Lung (tissue), 12 donors: ENCODE data around the gene CDC42BPG. TPM values are rescaled to one million over a fixed set of nuclear protein-coding genes. Genes with fewer than 3 reads are reported as not detected.

ENCODE experiments used
- ATAC-seq: fragments of 200-7000 bp; cut with Tn5 transposase; one replicate; pipeline ENCODE4 v1.9.1; 2020; ENCODE audit warnings: moderate number of reproducible peaks; ENCODE audit not compliant: insufficient read depth, low FRiP score
- DNase-seq, 3 donors: peaks; one replicate each; pipeline ENCODE4 v3.0.0-alpha.2; 2013 to 2017
- H3K27ac ChIP-seq, 2 donors: one replicate each; pipeline ENCODE4 v1.5.1; 2013; ENCODE audit warnings: mild to moderate bottlenecking in 2 of 2, moderate library complexity in 2 of 2, control low read depth in 1 of 2, inconsistent platforms in 1 of 2, low read depth in 1 of 2, low read length in 1 of 2
- H3K27me3 ChIP-seq, 3 donors: one replicate each; pipeline ENCODE4 v1.5.1; 2013; ENCODE audit warnings: low read length in 2 of 3; ENCODE audit not compliant: control insufficient read depth in 3 of 3, insufficient read depth in 3 of 3
- H3K36me3 ChIP-seq, 4 donors: one replicate each; pipeline ENCODE4 v1.5.1; 2013; ENCODE audit warnings: low read length in 4 of 4, mild to moderate bottlenecking in 1 of 4, moderate library complexity in 1 of 4; ENCODE audit not compliant: control insufficient read depth in 4 of 4, insufficient read depth in 4 of 4
- H3K4me1 ChIP-seq, 5 donors: one replicate each; pipeline ENCODE4 v1.5.1; 2013; ENCODE audit warnings: low read length in 5 of 5, mild to moderate bottlenecking in 2 of 5, moderate library complexity in 1 of 5; ENCODE audit not compliant: control insufficient read depth in 5 of 5, insufficient read depth in 5 of 5
- H3K4me3 ChIP-seq: one replicate; pipeline ENCODE4 v1.5.1; 2013; ENCODE audit warnings: mild to moderate bottlenecking, control low read depth, moderate library complexity
- H3K9ac ChIP-seq, 2 donors: one replicate each; pipeline ENCODE4 v1.5.1; 2013; ENCODE audit warnings: low read length in 2 of 2, control low read depth in 1 of 2; ENCODE audit not compliant: insufficient read depth in 1 of 2
- H3K9me3 ChIP-seq, 4 donors: one replicate each; pipeline ENCODE4 v1.5.1; 2013; ENCODE audit warnings: low read length in 3 of 4, mild to moderate bottlenecking in 1 of 4, moderate library complexity in 1 of 4; ENCODE audit not compliant: control insufficient read depth in 4 of 4, insufficient read depth in 3 of 4
- CTCF ChIP-seq: IDR thresholded peaks from 2 replicates; pipeline ENCODE4 v1.5.1; 2012; ENCODE audit warnings: mild to moderate bottlenecking; ENCODE audit errors: control extremely low read depth, extremely low read depth
- WGBS, 2 donors: extraction: QIAGEN DNeasy Blood & Tissue Kit; methylation state at CpG; one replicate each; pipeline ENCODE4 v1.1.7; 2013; 5-methylcytosine and 5-hydroxymethylcytosine counted together
- polyA plus RNA-seq, 2 donors: library from polyadenylated mRNA; stranded (reverse); fragments of 200-250 nt; gene quantifications; one replicate each; pipeline ENCODE4 v1.2.1, GENCODE V29; 2013
- total RNA-seq, 2 donors: library from RNA; depleted of rRNA in 1 of 2; stranded (reverse); fragments of >200 nt in 1 of 2; gene quantifications; one replicate each; pipeline ENCODE4 v1.2.1, GENCODE V29; 2014 to 2021
- donor health status: control.
- donor health status: control.
- donor health status: Bipolar disorder and iron deficiency.
- donor health status: healthy.
- donor health status: DM: yes; HTN: yes; CAD: no.

Gene CDC42BPG
- total and polyA plus RNA-seq, 4 donors = 7.1 to 23.5 (median 10.6) TPM

GRCh38 chr11:64884019-64884418, 39.6 kb upstream of the CDC42BPG start:
- H3K4me3 ChIP-seq = no peak overlapping the region
- no peaks in the 10 kb centered on the region for H3K9me3 ChIP-seq
- ATAC-seq (no peak), DNase-seq (no peak)
- no peaks in the 10 kb centered on the region for H3K27me3 ChIP-seq
- H3K27ac ChIP-seq = no peak overlapping the region
- WGBS, 2 donors = 92 to 94% methylated on average over 8 of the region's 8 CpGs
- peaks cover 0 to 17% (median 6%) of the 10 kb centered on the region in 5 donors for H3K4me1 ChIP-seq
- H3K36me3 ChIP-seq = no peaks in the 10 kb centered on the region
- TF ChIP-seq CTCF = no peak
- no peak overlapping the region for H3K9ac ChIP-seq

GRCh38 chr11:64883575-64883974, 39.1 kb upstream of the CDC42BPG start:
- Histone ChIP-seq H3K9me3 (no peaks in the 10 kb centered on the region), H3K27ac (no peak overlapping the region), H3K27me3 (no peaks in the 10 kb centered on the region), H3K9ac (no peak overlapping the region), H3K4me3 (no peak overlapping the region), H3K36me3 (no peaks in the 10 kb centered on the region), H3K4me1 (peaks cover 0 to 19% (median 6%) of the 10 kb centered on the region in 5 donors)
- DNase-seq (no peak), ATAC-seq (no peak)
- WGBS, 2 donors = 82 to 90% methylated on average over 5 of the region's 5 CpGs
- no peak for TF ChIP-seq CTCF

GRCh38 chr11:64882243-64882642, 37.8 kb upstream of the CDC42BPG start:
- no peak for TF ChIP-seq CTCF
- no peak for ATAC-seq
- Histone ChIP-seq H3K36me3 (peaks cover 0 to 8% (median 0%) of the 10 kb centered on the region in 4 donors), H3K4me1 (peaks cover 0 to 20% (median 3%) of the 10 kb centered on the region in 5 donors), H3K27ac (peak overlapping the region in 1 of 2 donors; percentile 15), H3K9me3 (no peaks in the 10 kb centered on the region), H3K9ac (no peak overlapping the region), H3K4me3 (no peak overlapping the region), H3K27me3 (no peaks in the 10 kb centered on the region)
- DNase-seq = no peak
- 86 to 92% methylated on average over 5 of the region's 5 CpGs for WGBS, 2 donors

- Histone ChIP-seq H3K27ac (no peak overlapping the region), H3K9ac (no peak overlapping the region)
Observed at GRCh38 chr11:64881476-64881875, 37.0 kb upstream of the CDC42BPG start.

More at GRCh38 chr11:64881476-64881875, 37.0 kb upstream of the CDC42BPG start:
- peaks cover 0 to 8% (median 0%) of the 10 kb centered on the region in 4 donors for H3K36me3 ChIP-seq
- H3K27me3 ChIP-seq = no peaks in the 10 kb centered on the region
- H3K9me3 ChIP-seq = no peaks in the 10 kb centered on the region
- H3K4me1 ChIP-seq = peaks cover 0 to 27% (median 4%) of the 10 kb centered on the region in 5 donors
- no peak for DNase-seq
- WGBS, 2 donors = 82 to 85% methylated on average over 8 of the region's 8 CpGs
- TF ChIP-seq CTCF = no peak
- ATAC-seq = no peak
- no peak overlapping the region for H3K4me3 ChIP-seq
